ENCODE results near the gene ACVR1C. TPM values are rescaled to one million over a fixed set of nuclear protein-coding genes. Genes with fewer than 3 reads are reported as not detected.

The ACVR1C gene
- total RNA-seq = 1.7 TPM
- long read RNA-seq = 0 reads

DNA sequence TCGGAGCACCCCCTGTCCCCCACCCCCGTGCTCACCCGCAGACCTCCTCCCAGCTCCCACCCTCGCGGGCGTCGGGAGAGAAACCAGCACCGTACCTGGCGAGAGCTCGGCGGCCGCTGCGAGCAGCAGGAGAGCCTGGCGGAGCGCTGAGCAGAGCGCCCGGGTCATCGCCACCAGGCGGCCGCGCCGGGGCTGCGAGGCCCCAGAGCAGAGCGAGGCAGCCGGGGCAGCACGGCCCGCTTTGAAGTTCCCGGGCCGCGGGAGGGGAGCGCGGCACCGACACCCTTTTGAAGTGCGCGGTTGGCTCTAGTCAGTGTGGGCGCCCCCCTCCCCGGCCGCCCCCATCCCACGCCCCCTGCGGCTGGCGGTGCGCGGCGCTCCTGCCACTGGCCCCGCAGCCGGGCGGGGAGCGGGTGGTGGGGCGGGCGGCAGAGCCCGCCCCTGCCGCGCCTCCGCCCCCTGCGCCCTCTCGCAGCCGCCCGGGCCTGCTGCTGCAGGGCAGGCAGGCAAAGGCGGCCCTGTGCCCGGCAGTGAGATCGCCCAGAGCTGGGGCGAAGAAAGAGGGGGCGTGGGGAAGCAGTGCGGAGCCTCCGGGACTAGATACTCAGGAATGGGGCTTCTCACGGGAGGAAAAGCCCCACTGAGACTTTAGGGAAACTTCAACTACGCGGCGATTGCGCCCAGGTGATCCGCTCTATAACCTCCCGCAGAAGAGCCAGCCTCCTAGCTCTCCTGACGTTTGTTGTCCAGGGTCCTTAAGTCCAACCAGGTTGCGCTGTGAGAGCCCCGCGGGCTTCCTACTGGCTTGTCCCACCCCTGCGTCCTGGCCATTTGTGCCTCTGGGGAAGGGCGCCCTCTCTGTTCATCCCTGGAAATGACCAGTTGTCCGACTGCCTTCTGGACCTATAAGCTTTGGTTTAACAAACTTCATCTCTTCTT is at the start of gene ACVR1C:
Gene ACVR1C (minus strand): TSS at position 388 of the 939 bp plus-strand sequence. CDS start 220 bp downstream, at position 168.
- ATAC-seq = peak; percentile 93 to 96
- H3K27ac ChIP-seq = peak within 1 kb of the TSS; percentile 31

DNA sequence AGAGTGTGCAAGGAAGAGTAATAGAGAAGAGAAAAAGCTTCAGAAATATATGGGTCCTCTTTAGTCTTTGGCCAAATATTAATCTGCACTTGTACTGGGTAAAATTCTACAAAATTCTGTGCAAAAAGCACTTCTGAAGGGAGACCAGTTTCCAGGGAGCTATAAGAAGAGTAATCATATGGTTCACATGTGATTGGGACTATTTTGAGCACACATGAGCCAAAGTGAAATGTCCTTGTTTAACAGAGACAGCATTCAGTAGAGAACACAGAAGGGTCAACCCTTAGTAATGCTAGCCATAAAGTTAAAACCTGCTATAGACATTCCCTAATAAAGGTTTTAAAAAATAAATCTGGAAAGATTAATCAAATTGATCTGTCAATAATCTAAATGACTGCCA is 49.3 kb upstream of the ACVR1C start:
- Histone ChIP-seq H3K27me3 (ENCODE audit: low read depth) (no peaks in the 10 kb centered on the region), H3K4me3 (no peak overlapping the region), H3K27ac (no peak overlapping the region), H3K4me1 (no peaks in the 10 kb centered on the region), H3K36me3 (no peaks in the 10 kb centered on the region), H3K9me3 (no peaks in the 10 kb centered on the region)
- intact Hi-C loops (cut with DNase I) = no loop called here
- ATAC-seq (no peak), DNase-seq (no peak)
- no peak for TF ChIP-seq CTCF (IDR thresholded peaks at IDR 0.05)

More for the DNA sequence above, at the start of gene ACVR1C:
- TF ChIP-seq CTCF (IDR thresholded peaks at IDR 0.05) = peak; percentile 46
- peaks cover 10% of the 10 kb centered on the region for H3K4me1 ChIP-seq
- no peaks in the 10 kb centered on the region for H3K36me3 ChIP-seq
- no peaks in the 10 kb centered on the region for H3K27me3 ChIP-seq (ENCODE audit: low read depth)
- intact Hi-C loops (cut with DNase I) = no loop called here
- peak within 1 kb of the TSS; percentile 61 for H3K4me3 ChIP-seq
- no peaks in the 10 kb centered on the region for H3K9me3 ChIP-seq
- peak; percentile 82 for DNase-seq

GRCh38 chr2:157672129-157672528 is 43.5 kb upstream of the ACVR1C start:
- no peak for DNase-seq
- Histone ChIP-seq H3K27ac (no peak overlapping the region), H3K27me3 (ENCODE audit: low read depth) (no peaks in the 10 kb centered on the region), H3K36me3 (no peaks in the 10 kb centered on the region), H3K4me3 (no peak overlapping the region), H3K4me1 (no peaks in the 10 kb centered on the region), H3K9me3 (no peaks in the 10 kb centered on the region)
- intact Hi-C loops (cut with DNase I) = no loop called here
- TF ChIP-seq CTCF (IDR thresholded peaks at IDR 0.05) = no peak
- no peak for ATAC-seq

- Histone ChIP-seq H3K36me3 (no peaks in the 10 kb centered on the region), H3K4me1 (no peaks in the 10 kb centered on the region), H3K27me3 (ENCODE audit: low read depth) (no peaks in the 10 kb centered on the region), H3K9me3 (no peaks in the 10 kb centered on the region), H3K4me3 (no peak overlapping the region), H3K27ac (no peak overlapping the region)
- DNase-seq (no peak), ATAC-seq (no peak)
- intact Hi-C loops (cut with DNase I) = no loop called here
- no peak for TF ChIP-seq CTCF (IDR thresholded peaks at IDR 0.05)
Measured at GRCh38 chr2:157662401-157662800, 33.7 kb upstream of the ACVR1C start.

DNA sequence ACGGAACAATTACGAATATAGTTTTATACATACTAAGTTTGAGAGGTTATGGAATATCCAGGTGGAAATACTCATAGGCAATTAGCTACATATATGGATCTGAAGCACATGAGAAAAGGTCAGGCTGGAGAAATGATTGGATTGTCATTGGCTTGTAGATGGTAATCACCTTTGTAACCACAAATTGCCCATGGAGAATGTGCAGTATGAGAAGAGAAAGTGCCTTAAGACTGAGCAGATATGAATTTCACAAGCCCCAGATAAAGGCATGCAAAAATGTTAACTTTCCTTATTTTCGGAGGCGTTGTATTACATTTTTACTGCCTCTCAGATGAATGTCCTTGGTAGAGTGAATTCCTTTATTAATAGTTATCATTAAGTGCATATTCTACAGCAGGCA is 33.1 kb upstream of the ACVR1C start:
- Histone ChIP-seq H3K27me3 (ENCODE audit: low read depth) (no peaks in the 10 kb centered on the region), H3K36me3 (no peaks in the 10 kb centered on the region), H3K9me3 (no peaks in the 10 kb centered on the region), H3K4me1 (no peaks in the 10 kb centered on the region), H3K27ac (no peak overlapping the region), H3K4me3 (no peak overlapping the region)
- DNase-seq = no peak
- no peak for TF ChIP-seq CTCF (IDR thresholded peaks at IDR 0.05)
- intact Hi-C loops (cut with DNase I) = no loop called here
- no peak for ATAC-seq
